H1 (cell line): ENCODE data around the gene RAD23A. TPM values are rescaled to one million over a fixed set of nuclear protein-coding genes. Genes with fewer than 3 reads are reported as not detected.
A peak's percentile ranks its signal among the peaks of the same experiment; 100 is the strongest.

ENCODE experiments used
- CTCF ChIA-PET: fragments of 300-600 bp; sonication (Branson Sonifier 250); formaldehyde crosslinking; loops from one replicate; lab custom pipeline; 2021; ENCODE audit not compliant: partially characterized antibody; lab: Charles Lee
- POLR2A ChIA-PET: fragments of 300-600 bp; sonication (Branson Sonifier 250); formaldehyde crosslinking; loops from one replicate; lab custom pipeline; 2021; ENCODE audit warnings: inconsistent platforms; ENCODE audit not compliant: partially characterized antibody; lab: Charles Lee
- DNase-seq, 2 experiments: peaks; one replicate each; pipeline versions ENCODE4 v3.0.0 to v3.0.0-alpha.2; 2010 to 2022; ENCODE audit warnings: low spot score in 2 of 2, low read depth in 1 of 2, mixed read lengths in 1 of 2
- FAIRE-seq: peaks from 2 replicates; lab custom pipeline; 2011; peaks lifted over from hg19 to GRCh38; lab: Jason Lieb, UNC
- H2AFZ ChIP-seq: 2 replicates; pipeline ENCODE4 v1.8.1; 2012; ENCODE audit warnings: low read length, inconsistent platforms
- H2AK5ac ChIP-seq: 2 replicates; pipeline ENCODE4 v1.6.1; 2013; ENCODE audit warnings: low read depth, low read length
- H2BK120ac ChIP-seq: replicated peaks from 2 replicates; pipeline ENCODE3; 2013; ENCODE audit warnings: low read depth, low read length, inconsistent platforms
- H2BK12ac ChIP-seq: 2 replicates; pipeline ENCODE4 v1.6.1; 2013; ENCODE audit warnings: low read depth, low read length
- H2BK15ac ChIP-seq: 2 replicates; pipeline ENCODE4 v1.6.1; 2013; ENCODE audit warnings: low read length
- H2BK20ac ChIP-seq: 2 replicates; pipeline ENCODE4 v1.6.1; 2013; ENCODE audit warnings: low read length
- H2BK5ac ChIP-seq: 2 replicates; pipeline ENCODE4 v1.6.1; 2013; ENCODE audit warnings: low read depth, low read length
- H3K14ac ChIP-seq: 2 replicates; pipeline ENCODE4 v1.6.1; 2013; ENCODE audit warnings: inconsistent platforms; ENCODE audit not compliant: insufficient read length
- H3K18ac ChIP-seq: 2 replicates; pipeline ENCODE4 v1.6.1; 2013; ENCODE audit warnings: low read length; ENCODE audit errors: extremely low read depth
- H3K23ac ChIP-seq: 2 replicates; pipeline ENCODE4 v1.6.1; 2013; ENCODE audit warnings: inconsistent platforms; ENCODE audit not compliant: insufficient read length
- H3K23me2 ChIP-seq: 2 replicates; pipeline ENCODE4 v1.6.1; 2013; ENCODE audit warnings: low read depth, low read length
- H3K27ac ChIP-seq: 2 replicates; pipeline ENCODE4 v1.6.1; 2011; ENCODE audit warnings: low read depth, low read length, inconsistent platforms
- H3K27me3 ChIP-seq, 4 experiments: replicated peaks in 1 of 4; 1 replicate in 1 of 4; 2 replicates in 3 of 4; pipeline versions ENCODE4 v1.6.1 to v1.8.1; 2011 to 2013; ENCODE audit warnings: low read length in 3 of 4, mild to moderate bottlenecking in 3 of 4, inconsistent platforms in 2 of 4, mixed read lengths in 2 of 4, moderate library complexity in 1 of 4; ENCODE audit not compliant: control insufficient read depth in 3 of 4, insufficient read depth in 3 of 4; ENCODE audit errors: extremely low read depth in 1 of 4
- H3K36me3 ChIP-seq, 4 experiments: 2 replicates each; pipeline versions ENCODE4 v1.6.1 to v1.8.1; 2011 to 2013; ENCODE audit warnings: mild to moderate bottlenecking in 4 of 4, low read length in 3 of 4, moderate library complexity in 2 of 4, control low read depth in 1 of 4, inconsistent platforms in 1 of 4; ENCODE audit not compliant: insufficient read depth in 4 of 4, control insufficient read depth in 2 of 4
- H3K4ac ChIP-seq: replicated peaks from 2 replicates; pipeline ENCODE3; 2013; ENCODE audit warnings: low read length, low read depth, mixed read lengths, inconsistent platforms; ENCODE audit not compliant: insufficient read length
- H3K4me1 ChIP-seq, 4 experiments: replicated peaks in 1 of 4; 1 replicate in 1 of 4; 2 replicates in 3 of 4; pipeline versions ENCODE4 v1.6.1 to v1.8.1; 2011 to 2013; ENCODE audit warnings: low read length in 3 of 4, inconsistent platforms in 2 of 4, mixed read lengths in 1 of 4; ENCODE audit not compliant: insufficient read depth in 4 of 4, control insufficient read depth in 3 of 4
- H3K4me2 ChIP-seq, 2 experiments: 2 replicates each; pipeline versions ENCODE4 v1.6.1 to v1.8.1; 2011 to 2013; ENCODE audit warnings: low read depth in 2 of 2, low read length in 2 of 2, control low read depth in 1 of 2, inconsistent platforms in 1 of 2, mild to moderate bottlenecking in 1 of 2; ENCODE audit not compliant: insufficient read depth in 1 of 2
- H3K4me3 ChIP-seq, 4 experiments: fragments of 200-600, 300-600 bp in 1 of 4; sonication (generic), shearing (Covaris generic), sonication (Bioruptor Twin) in 1 of 4; 2 replicates each; pipeline versions ENCODE4 v1.5.1 to v1.8.1; 2011 to 2016; ENCODE audit warnings: low read length in 4 of 4, low read depth in 3 of 4, control low read depth in 2 of 4, inconsistent platforms in 2 of 4, mild to moderate bottlenecking in 2 of 4, mixed read lengths in 1 of 4, moderate library complexity in 1 of 4; ENCODE audit not compliant: insufficient read depth in 2 of 4; ENCODE audit errors: extremely low read depth in 1 of 4
- H3K56ac ChIP-seq: replicated peaks from 2 replicates; pipeline ENCODE3; 2013; ENCODE audit warnings: low read depth, mild to moderate bottlenecking, mixed read lengths, low read length, inconsistent platforms; ENCODE audit not compliant: insufficient read length
- H3K79me1 ChIP-seq: 2 replicates; pipeline ENCODE4 v1.6.1; 2013; ENCODE audit warnings: low read depth, low read length, control low read depth
- H3K79me2 ChIP-seq, 2 experiments: 2 replicates each; pipeline versions ENCODE4 v1.6.1 to v1.8.1; 2012 to 2013; ENCODE audit warnings: low read length in 2 of 2, mild to moderate bottlenecking in 2 of 2, inconsistent platforms in 1 of 2; ENCODE audit not compliant: insufficient read depth in 2 of 2, control insufficient read depth in 1 of 2
- H3K9ac ChIP-seq, 4 experiments: replicated peaks in 1 of 4; 1 replicate in 1 of 4; 2 replicates in 3 of 4; pipeline versions ENCODE4 v1.6.1 to v1.8.1; 2011 to 2013; ENCODE audit warnings: low read depth in 3 of 4, low read length in 3 of 4, control low read depth in 2 of 4, mild to moderate bottlenecking in 2 of 4, moderate library complexity in 2 of 4, inconsistent platforms in 1 of 4; ENCODE audit errors: extremely low read depth in 1 of 4
- H3K9me3 ChIP-seq, 2 experiments: 2 replicates each; pipeline versions ENCODE4 v1.6.1 to v1.8.1; 2012 to 2013; ENCODE audit warnings: mild to moderate bottlenecking in 2 of 2, moderate library complexity in 2 of 2, control low read depth in 1 of 2, inconsistent platforms in 1 of 2, low read depth in 1 of 2, low read length in 1 of 2, mixed read lengths in 1 of 2; ENCODE audit not compliant: insufficient read depth in 2 of 2
- H4K20me1 ChIP-seq, 2 experiments: replicated peaks in 1 of 2; 2 replicates each; pipeline versions ENCODE3 to v1.8.1; 2011 to 2013; ENCODE audit warnings: inconsistent platforms in 2 of 2, low read length in 2 of 2, mild to moderate bottlenecking in 1 of 2; ENCODE audit not compliant: insufficient read depth in 2 of 2, control insufficient read depth in 1 of 2
- H4K5ac ChIP-seq: 2 replicates; pipeline ENCODE4 v1.6.1; 2013; ENCODE audit warnings: low read length, low read depth, mixed read lengths, inconsistent platforms; ENCODE audit not compliant: insufficient read length
- H4K8ac ChIP-seq: 2 replicates; pipeline ENCODE4 v1.8.0; 2013; ENCODE audit warnings: mild to moderate bottlenecking, moderate library complexity, low read length, inconsistent platforms; ENCODE audit not compliant: insufficient read depth; ENCODE audit errors: extremely low read depth
- H4K91ac ChIP-seq: replicated peaks from 2 replicates; pipeline ENCODE3; 2013; ENCODE audit warnings: low read length, mixed read lengths, inconsistent platforms; ENCODE audit not compliant: insufficient read length
- HDAC2 ChIP-seq, 2 experiments: fragments of 300-600 bp in 1 of 2; sonication (generic) in 1 of 2; IDR thresholded peaks; 2 replicates each; pipeline ENCODE4 v1.6.1; 2011 to 2012; ENCODE audit warnings: low read depth in 2 of 2, low read length in 2 of 2, mild to moderate bottlenecking in 2 of 2, moderate library complexity in 2 of 2, borderline replicate concordance in 1 of 2, inconsistent platforms in 1 of 2
- RXRA ChIP-seq: IDR thresholded peaks from 2 replicates; pipeline ENCODE4 v1.6.1; 2011; ENCODE audit warnings: low read depth, mild to moderate bottlenecking, low read length, moderate library complexity; ENCODE audit not compliant: insufficient read depth
- SAP30 ChIP-seq: fragments of 300-600 bp; sonication (generic); IDR thresholded peaks from 2 replicates; pipeline ENCODE4 v1.7.1; 2012; ENCODE audit warnings: low read length, moderate library complexity, mild to moderate bottlenecking, inconsistent platforms; ENCODE audit not compliant: insufficient read depth, insufficient replicate concordance
- SIN3A ChIP-seq, 2 experiments: IDR thresholded peaks in 1 of 2; conservative IDR thresholded peaks in 1 of 2; 2 replicates each; pipeline ENCODE4 v1.6.1; 2011 to 2012; ENCODE audit warnings: low read length in 2 of 2, improper control_type of control experiment in 1 of 2, low read depth in 1 of 2, mild to moderate bottlenecking in 1 of 2
- SP1 ChIP-seq: IDR thresholded peaks from 2 replicates; pipeline ENCODE4 v1.6.1; 2011; ENCODE audit warnings: low read depth, low read length
- TAF1 ChIP-seq: IDR thresholded peaks from 2 replicates; pipeline ENCODE4 v1.6.1; 2011; ENCODE audit warnings: mild to moderate bottlenecking, low read depth, low read length
- WGBS, 2 experiments: shearing (Covaris generic) in 1 of 2; methylation state at CpG; one replicate each; pipeline versions ENCODE4 v1.1.6 to v1.1.7; 2013 to 2015; ENCODE audit warnings: low lambda C conversion rate in 2 of 2, mixed read lengths in 2 of 2, inconsistent platforms in 1 of 2, low coverage in 1 of 2, missing lambda C conversion rate in 1 of 2; ENCODE audit not compliant: insufficient replicate concordance in 2 of 2, insufficient coverage in 1 of 2, insufficient read length in 1 of 2; ENCODE audit errors: extremely low coverage in 1 of 2, missing lambda C conversion rate in 1 of 2; 5-methylcytosine and 5-hydroxymethylcytosine counted together
- polyA plus RNA-seq, 7 experiments: library from polyadenylated mRNA; depleted of rRNA in 3 of 7; stranded (reverse) in 5 of 7; unstranded in 2 of 7; fragments of >200 nt in 5 of 7; fragments of 200-250 nt in 2 of 7; gene quantifications; 1 replicate in 5 of 7; 2 replicates in 1 of 7; 4 replicates in 1 of 7; pipeline versions ENCODE4 v1.2.1 to v1.2.3, GENCODE V29; 2011 to 2013; ENCODE audit warnings: missing spikeins in 2 of 7, mixed read lengths in 2 of 7
- total RNA-seq: library from RNA; stranded (reverse); fragmentation: NEBNext Ultra II Directional; extraction: Animal tissue kit (Norgen Biotek cat#: 25700); gene quantifications from 2 replicates; pipeline ENCODE4 v1.2.1, GENCODE V29; 2021
- TF ChIP-seq, protein P1 (sequence below): IDR thresholded peaks from 2 replicates; pipeline ENCODE4 v1.6.1; 2012; ENCODE audit warnings: low read length, inconsistent platforms

Gene RAD23A
- total and polyA plus RNA-seq, 2 of the 8 experiments (the other 6 are each of a cell fraction or from before 2014, with no cell fraction given) = 40.0 to 76.1 TPM

GRCh38 chr19:12933287-12934072 is 12.2 kb upstream of the RAD23A start, which contains the start of gene FARSA:
TSS of gene FARSA (minus strand) at chr19:12933711. CDS start at chr19:12933696, 15 bp downstream.
- FAIRE-seq = no peak
- CTCF ChIA-PET = interaction anchor here (0.8 to 1.8 kb wide), 6 partner anchors 9 to 84 kb away, joined by 3 to 6 read pairs (median 4); no protein-coding TSS in a partner anchor
- TF ChIP-seq SIN3A (conservative IDR thresholded peaks at IDR 0.05 in 1 of 2, IDR thresholded peaks at IDR 0.05 in 1 of 2; ENCODE audit: low read depth in 1 of 2, low read length in 2 of 2) (peak in 1 of 2 experiments; percentile 89; a peak in 2 of 4 replicates), SAP30 (peak; percentile 38), TAF1 (peak; percentile 87), SP1 (no peak), HDAC2 (IDR thresholded peaks at IDR 0.05; ENCODE audit: borderline replicate concordance in 1 of 2, low read depth in 2 of 2, low read length in 2 of 2) (peak in 1 of 2 experiments; percentile 88; a peak in 1 of 4 replicates), RXRA (no peak)
- TF ChIP-seq, protein P1, sequence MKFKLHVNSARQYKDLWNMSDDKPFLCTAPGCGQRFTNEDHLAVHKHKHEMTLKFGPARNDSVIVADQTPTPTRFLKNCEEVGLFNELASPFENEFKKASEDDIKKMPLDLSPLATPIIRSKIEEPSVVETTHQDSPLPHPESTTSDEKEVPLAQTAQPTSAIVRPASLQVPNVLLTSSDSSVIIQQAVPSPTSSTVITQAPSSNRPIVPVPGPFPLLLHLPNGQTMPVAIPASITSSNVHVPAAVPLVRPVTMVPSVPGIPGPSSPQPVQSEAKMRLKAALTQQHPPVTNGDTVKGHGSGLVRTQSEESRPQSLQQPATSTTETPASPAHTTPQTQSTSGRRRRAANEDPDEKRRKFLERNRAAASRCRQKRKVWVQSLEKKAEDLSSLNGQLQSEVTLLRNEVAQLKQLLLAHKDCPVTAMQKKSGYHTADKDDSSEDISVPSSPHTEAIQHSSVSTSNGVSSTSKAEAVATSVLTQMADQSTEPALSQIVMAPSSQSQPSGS = no peak

More at GRCh38 chr19:12933287-12934072, 12.2 kb upstream of the RAD23A start, which contains the start of gene FARSA:
- Histone ChIP-seq H4K20me1 (peaks cover 3 to 8% of the 10 kb centered on the region in 2 experiments), H4K8ac (peak within 1 kb of the TSS; percentile 94), H3K23me2 (peaks cover 13% of the 10 kb centered on the region; the same call in 1 of the 2 replicates), H3K27ac (peak within 1 kb of the TSS; percentile 51), H3K79me2 (peaks cover 10 to 28% of the 10 kb centered on the region in 2 experiments), H4K91ac (peak within 1 kb of the TSS; percentile 50), H3K27me3 (no peaks in the 10 kb centered on the region), H3K14ac (no peak within 1 kb of the TSS), H2AK5ac (peak within 1 kb of the TSS; percentile 92; the same call in 1 of the 2 replicates), H3K4me2 (peak within 1 kb of the TSS; percentile 88 to 94), H3K4me1 (peaks cover 0 to 14% (median 11%) of the 10 kb centered on the region in 4 experiments; a peak in 5 of 7 replicates), H2BK20ac (no peak within 1 kb of the TSS), H3K56ac (peak within 1 kb of the TSS; percentile 67), H3K4me3 (peak within 1 kb of the TSS; percentile 80 to 100 (median 97)), H3K36me3 (peaks cover 9 to 24% (median 17%) of the 10 kb centered on the region in 4 experiments), H3K4ac (peak within 1 kb of the TSS; percentile 58), H3K23ac (no peak within 1 kb of the TSS), H2BK12ac (peak within 1 kb of the TSS; percentile 45), H2BK15ac (peak within 1 kb of the TSS; percentile 61), H2BK5ac (peak within 1 kb of the TSS; percentile 91), H3K18ac (peak within 1 kb of the TSS; percentile 65), H3K9ac (peak within 1 kb of the TSS; percentile 83 to 90 (median 87)), H2BK120ac (peak within 1 kb of the TSS; percentile 4), H3K9me3 (no peaks in the 10 kb centered on the region), H3K79me1 (peaks cover 12% of the 10 kb centered on the region), H4K5ac (peak within 1 kb of the TSS; percentile 80), H2AFZ (peak within 1 kb of the TSS; percentile 72)
- POLR2A ChIA-PET = interaction anchor here (0.6 to 7.4 kb wide), 27 partner anchors 9 to 840 kb away, joined by 3 to 58 read pairs (median 4); partner anchors contain the start of genes GADD45GIP1, GCDH, KLF1 and RAD23A
- peak; percentile 65 to 88 for DNase-seq
- 6% methylated on average over 51 of the region's 51 CpGs; no CpG with 5 or more reads in 1 of the 2 experiments for WGBS, 2 experiments
